ENCODE data around the gene GSAP. TPM values are rescaled to one million over a fixed set of nuclear protein-coding genes. Genes with fewer than 3 reads are reported as not detected.

The GSAP gene
- total RNA-seq, 2 donors from 2014 or later = 10.0 to 13.0 TPM

DNA sequence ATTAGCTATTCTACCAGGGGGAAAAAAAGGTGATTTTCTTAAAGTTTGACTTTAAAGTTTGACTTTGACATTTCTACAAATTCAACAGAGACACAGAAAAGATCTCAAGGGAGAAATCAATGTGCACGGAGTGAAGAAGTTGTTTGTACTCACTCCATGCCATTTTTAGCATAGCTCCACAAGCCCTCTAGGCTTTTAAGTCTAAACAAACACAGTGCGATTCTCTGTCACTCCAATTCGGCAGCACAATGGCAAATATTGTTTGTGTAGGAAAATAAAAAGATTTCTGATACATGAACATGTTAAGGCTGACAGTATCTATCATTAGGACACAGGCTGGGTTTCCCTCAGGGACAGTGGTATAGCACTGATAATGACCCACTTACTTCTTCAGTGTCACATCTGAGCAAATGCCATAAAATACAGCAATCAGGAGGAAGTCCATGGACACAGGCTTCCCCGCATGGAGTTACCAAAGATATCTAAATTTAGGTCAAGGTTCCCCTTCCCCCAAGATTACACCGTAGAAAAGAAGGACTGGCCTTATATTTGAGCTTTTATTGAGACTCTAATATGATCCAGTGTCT, 28.0 kb downstream of the GSAP start:
- H3K27ac ChIP-seq = no peak overlapping the region
- 46% methylated on average over 5 of the region's 5 CpGs for WGBS
- no peak overlapping the region for H3K4me3 ChIP-seq
- TF ChIP-seq CTCF (IDR thresholded peaks at IDR 0.05) (no peak), POLR2A (IDR thresholded peaks at IDR 0.05) (no peak), POLR2AphosphoS5 (IDR thresholded peaks at IDR 0.05) (no peak)
- DNase-seq (ENCODE audit: low spot score) = no peak
- H3K36me3 ChIP-seq = no peaks in the 10 kb centered on the region
- no peaks in the 10 kb centered on the region for H3K9me3 ChIP-seq
- no peaks in the 10 kb centered on the region for H3K4me1 ChIP-seq (replicated peaks)
- no peaks in the 10 kb centered on the region for H3K27me3 ChIP-seq (replicated peaks; ENCODE audit: insufficient read depth)
- intact Hi-C loops (cut with DNase I) = no loop called here

DNA sequence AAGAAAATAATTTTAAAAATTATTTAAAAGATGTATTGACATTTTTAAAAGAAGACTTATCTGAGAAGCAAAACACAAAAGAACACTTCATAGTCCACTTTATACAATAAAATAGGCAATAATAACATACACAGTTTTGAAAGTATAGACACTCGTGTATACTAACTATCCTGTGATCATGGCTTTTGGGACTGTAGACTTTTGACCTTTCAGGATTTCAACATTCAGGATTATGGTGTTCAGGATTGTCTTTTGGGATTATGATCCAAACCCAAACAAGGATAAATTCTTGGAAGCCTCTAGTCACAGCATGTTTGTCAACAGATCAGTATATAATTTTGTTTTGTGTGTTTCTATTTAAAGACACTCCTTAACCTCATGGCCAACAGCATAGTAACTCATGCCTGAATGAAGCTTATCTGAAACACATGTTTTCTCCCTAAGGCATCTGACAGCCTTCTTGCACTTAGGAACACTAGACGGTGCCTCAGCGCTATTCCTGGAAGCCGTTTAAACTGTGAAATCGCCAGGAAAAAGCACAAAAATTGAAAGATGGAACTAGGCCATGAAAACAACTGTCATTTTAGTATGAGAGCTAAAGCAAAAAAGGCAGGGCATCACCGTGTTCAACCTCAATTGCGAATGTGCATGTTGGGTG, 29.9 kb downstream of the GSAP start:
- H3K36me3 ChIP-seq = no peaks in the 10 kb centered on the region
- H3K4me3 ChIP-seq = no peak overlapping the region
- no peak overlapping the region for H3K27ac ChIP-seq
- no peaks in the 10 kb centered on the region for H3K27me3 ChIP-seq (replicated peaks; ENCODE audit: insufficient read depth)
- no peak for TF ChIP-seq CTCF (IDR thresholded peaks at IDR 0.05)
- no peak for TF ChIP-seq POLR2AphosphoS5 (IDR thresholded peaks at IDR 0.05)
- TF ChIP-seq POLR2A (IDR thresholded peaks at IDR 0.05) = no peak
- intact Hi-C loops (cut with DNase I) = no loop called here
- no peaks in the 10 kb centered on the region for H3K9me3 ChIP-seq
- WGBS = 91% methylated on average over 7 of the region's 7 CpGs
- DNase-seq (ENCODE audit: low spot score) = no peak
- no peaks in the 10 kb centered on the region for H3K4me1 ChIP-seq (replicated peaks)

DNA sequence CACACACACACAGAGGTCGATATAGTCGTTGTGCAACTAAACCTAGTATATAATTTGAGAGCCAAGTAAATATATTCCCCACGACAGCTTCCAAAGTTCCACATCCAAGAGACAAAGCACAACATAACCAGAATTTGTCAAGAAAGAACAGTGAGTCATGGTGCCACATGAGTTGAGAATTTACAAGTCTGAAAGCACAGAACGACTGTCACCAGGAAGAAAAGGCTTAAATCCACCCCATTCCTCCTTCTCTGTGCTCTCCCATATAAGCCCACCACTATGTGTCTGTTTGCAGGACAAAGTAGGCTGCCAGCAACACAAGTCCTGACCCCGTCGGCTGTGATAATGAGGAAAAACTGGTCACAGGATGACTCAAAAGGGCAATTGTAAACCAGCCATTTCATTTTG, 32.8 kb downstream of the GSAP start:
- DNase-seq (ENCODE audit: low spot score) = no peak
- no peaks in the 10 kb centered on the region for H3K9me3 ChIP-seq
- no peaks in the 10 kb centered on the region for H3K27me3 ChIP-seq (replicated peaks; ENCODE audit: insufficient read depth)
- no peak overlapping the region for H3K4me3 ChIP-seq
- WGBS = 65% methylated on average over 6 of the region's 6 CpGs
- intact Hi-C loops (cut with DNase I) = no loop called here
- no peaks in the 10 kb centered on the region for H3K4me1 ChIP-seq (replicated peaks)
- H3K36me3 ChIP-seq = no peaks in the 10 kb centered on the region
- TF ChIP-seq POLR2A (IDR thresholded peaks at IDR 0.05) = no peak
- TF ChIP-seq CTCF (IDR thresholded peaks at IDR 0.05) = no peak
- TF ChIP-seq POLR2AphosphoS5 (IDR thresholded peaks at IDR 0.05) = no peak
- no peak overlapping the region for H3K27ac ChIP-seq

DNA sequence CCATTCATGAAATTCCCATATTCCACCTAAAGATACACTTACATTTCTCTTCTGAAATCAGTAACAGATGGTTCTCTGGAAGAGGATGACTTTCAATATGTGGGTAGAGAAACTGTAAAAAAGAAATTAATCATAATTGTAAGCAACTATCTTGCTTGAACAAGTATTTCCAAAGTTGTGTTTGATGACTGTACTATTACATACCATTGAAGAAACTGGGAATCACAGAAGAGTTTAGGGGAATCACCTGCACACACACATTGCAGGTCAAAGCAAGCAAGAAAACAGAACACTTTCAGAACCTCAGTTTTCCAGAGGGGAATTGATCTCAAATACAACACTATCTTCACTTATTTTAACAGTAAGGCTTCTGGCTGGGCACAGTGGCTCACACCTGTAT, 33.6 kb downstream of the GSAP start:
- Histone ChIP-seq H3K4me3 (no peak overlapping the region), H3K36me3 (no peaks in the 10 kb centered on the region), H3K4me1 (replicated peaks) (no peaks in the 10 kb centered on the region), H3K27ac (no peak overlapping the region), H3K27me3 (replicated peaks; ENCODE audit: insufficient read depth) (no peaks in the 10 kb centered on the region), H3K9me3 (no peaks in the 10 kb centered on the region)
- TF ChIP-seq POLR2A (IDR thresholded peaks at IDR 0.05) = no peak
- TF ChIP-seq POLR2AphosphoS5 (IDR thresholded peaks at IDR 0.05) = no peak
- TF ChIP-seq CTCF (IDR thresholded peaks at IDR 0.05) = no peak
- DNase-seq (ENCODE audit: low spot score) = no peak
- intact Hi-C loops (cut with DNase I) = no loop called here

DNA sequence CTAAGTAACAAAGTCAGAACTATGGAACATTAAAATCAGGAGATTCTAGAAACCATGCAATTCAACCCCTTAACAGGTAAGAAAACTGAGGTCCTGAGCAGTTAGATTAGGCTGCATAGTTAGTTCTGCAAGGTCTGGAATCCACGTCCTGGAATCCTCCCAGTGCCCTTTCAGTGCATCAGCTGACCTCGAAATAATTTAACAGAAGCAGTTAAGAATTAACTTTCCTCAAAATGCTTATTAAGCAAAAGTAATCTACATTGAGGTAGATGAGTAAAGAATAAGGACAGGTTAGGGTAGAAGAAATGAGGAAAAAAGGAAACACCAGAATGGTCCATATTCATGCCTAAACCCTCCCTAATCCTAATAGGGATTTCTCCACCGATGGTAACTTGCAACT, 37.6 kb downstream of the GSAP start:
- no peaks in the 10 kb centered on the region for H3K36me3 ChIP-seq

More for the DNA sequence above, 37.6 kb downstream of the GSAP start:
- WGBS = 89% methylated on average over 3 of the region's 3 CpGs
- intact Hi-C loops (cut with DNase I) = no loop called here
- no peaks in the 10 kb centered on the region for H3K9me3 ChIP-seq
- no peak overlapping the region for H3K27ac ChIP-seq
- no peak overlapping the region for H3K4me3 ChIP-seq
- H3K4me1 ChIP-seq (replicated peaks) = no peaks in the 10 kb centered on the region
- no peaks in the 10 kb centered on the region for H3K27me3 ChIP-seq (replicated peaks; ENCODE audit: insufficient read depth)
- TF ChIP-seq CTCF (IDR thresholded peaks at IDR 0.05) (no peak), POLR2A (IDR thresholded peaks at IDR 0.05) (no peak), POLR2AphosphoS5 (IDR thresholded peaks at IDR 0.05) (no peak)
- DNase-seq (ENCODE audit: low spot score) = no peak
